GM19025 (cell line): ENCODE data around the gene DDX23.
"Not testable (repeated sequence)": the region's sequence is repeated elsewhere in the genome, so short reads cannot be mapped to it uniquely, and the experiment has no call there.

Experiments
- ATAC-seq: cut with Tn5 transposase; IDR thresholded peaks from one replicate; pipeline ENCODE4 v1.9.1; 2021; ENCODE audit warnings: mild to moderate bottlenecking, low read depth, moderate library complexity; ENCODE audit not compliant: unreplicated experiment

DDX23 gene

DNA sequence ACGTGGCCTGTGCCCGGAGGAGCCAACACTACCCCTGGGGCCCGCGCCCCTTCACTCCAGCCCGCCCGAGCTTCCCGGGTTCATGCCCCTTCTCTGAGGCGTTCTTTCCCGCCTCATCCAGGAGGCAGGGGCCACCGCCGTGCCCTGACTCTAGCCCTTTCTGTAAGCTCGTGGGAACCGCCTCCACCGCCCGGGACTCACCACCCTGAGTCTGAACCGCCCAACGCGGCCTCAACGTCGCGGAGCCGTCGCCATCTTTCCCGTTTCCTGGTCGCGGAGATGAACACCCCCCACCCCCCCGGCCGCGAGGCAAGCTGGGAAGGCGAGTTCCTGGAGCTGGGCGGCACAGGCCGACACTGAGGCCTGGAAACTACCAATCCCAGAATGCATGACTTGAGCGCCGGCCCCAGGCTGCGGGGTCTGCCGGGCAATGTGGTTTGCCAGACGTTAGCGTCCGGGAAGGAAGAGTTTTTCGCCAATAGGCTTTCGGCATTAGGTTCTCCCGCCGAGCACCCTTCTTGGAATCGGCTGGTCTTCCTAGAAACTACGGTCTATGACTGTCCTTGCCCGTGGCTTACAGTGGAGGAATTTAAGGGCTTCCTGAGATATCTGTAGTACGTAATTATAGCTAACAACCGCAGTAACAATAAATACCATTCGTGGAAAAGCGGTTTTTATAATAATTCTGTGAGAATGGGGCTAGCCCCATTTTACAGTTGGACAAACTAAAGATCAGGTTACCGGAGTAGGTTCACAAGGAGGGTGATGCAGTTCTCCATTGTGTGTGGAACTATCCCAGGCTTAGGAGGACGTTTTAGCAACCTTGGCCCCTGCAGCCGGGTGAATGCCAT, at the start of gene DDX23:
Gene DDX23, minus strand, starts transcription at position 281 of the 851 bp plus-strand sequence. CDS start 6,381 bp downstream, outside the sequence.
- peak; percentile 89 for ATAC-seq

DNA sequence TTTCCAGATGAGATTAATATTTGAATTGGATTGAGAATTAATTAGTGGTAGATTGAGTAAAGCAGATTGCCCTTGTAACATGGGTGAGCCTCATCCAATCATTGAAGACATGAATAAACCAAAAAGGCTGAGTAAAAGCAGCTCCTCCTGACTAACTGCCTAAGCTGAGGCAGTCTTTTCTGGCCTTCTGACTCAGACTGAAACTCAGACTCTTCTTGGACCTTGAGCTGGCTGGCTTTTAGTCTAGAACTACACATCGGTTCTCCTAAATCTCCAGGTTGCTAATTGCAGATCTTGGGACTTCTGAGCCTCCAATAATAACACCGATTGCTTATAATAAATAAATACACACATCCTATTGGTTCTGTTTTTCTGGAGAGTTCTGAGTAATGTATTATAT, 49.3 kb upstream of the DDX23 start:
- peak; percentile 67 for ATAC-seq

DNA sequence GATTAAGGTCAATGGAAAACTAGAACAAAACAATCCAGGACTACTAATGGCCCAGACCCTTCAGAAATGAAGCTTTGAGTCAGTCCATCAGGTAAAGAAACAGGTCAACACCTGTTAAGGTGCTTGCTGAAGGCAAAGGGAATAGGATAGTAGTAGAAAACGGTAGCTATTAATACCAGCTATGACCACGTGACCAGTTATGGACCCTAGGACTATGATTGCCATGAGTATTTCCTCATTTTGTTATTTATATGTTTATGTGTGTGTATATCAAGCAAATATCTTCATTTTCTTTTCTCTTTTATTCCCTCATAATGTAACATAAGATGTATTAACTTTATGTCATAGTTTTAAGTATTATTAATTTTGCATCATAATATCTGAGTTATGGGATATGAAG, 47.7 kb upstream of the DDX23 start:
- no peak for ATAC-seq

GRCh38 chr12:48894271-48894670, 42.3 kb upstream of the DDX23 start:
- ATAC-seq = no peak

GRCh38 chr12:48890657-48891418, 38.9 kb upstream of the DDX23 start:
- peak; percentile 60 for ATAC-seq

- ATAC-seq = no peak
Measured at GRCh38 chr12:48889679-48890078, 37.7 kb upstream of the DDX23 start.

- ATAC-seq = no peak
Measured at GRCh38 chr12:48883305-48884161, 31.6 kb upstream of the DDX23 start.

- ATAC-seq = no peak
Measured at GRCh38 chr12:48882972-48883304, 31.0 kb upstream of the DDX23 start.

GRCh38 chr12:48882315-48882687, 30.3 kb upstream of the DDX23 start:
- no peak for ATAC-seq

DNA sequence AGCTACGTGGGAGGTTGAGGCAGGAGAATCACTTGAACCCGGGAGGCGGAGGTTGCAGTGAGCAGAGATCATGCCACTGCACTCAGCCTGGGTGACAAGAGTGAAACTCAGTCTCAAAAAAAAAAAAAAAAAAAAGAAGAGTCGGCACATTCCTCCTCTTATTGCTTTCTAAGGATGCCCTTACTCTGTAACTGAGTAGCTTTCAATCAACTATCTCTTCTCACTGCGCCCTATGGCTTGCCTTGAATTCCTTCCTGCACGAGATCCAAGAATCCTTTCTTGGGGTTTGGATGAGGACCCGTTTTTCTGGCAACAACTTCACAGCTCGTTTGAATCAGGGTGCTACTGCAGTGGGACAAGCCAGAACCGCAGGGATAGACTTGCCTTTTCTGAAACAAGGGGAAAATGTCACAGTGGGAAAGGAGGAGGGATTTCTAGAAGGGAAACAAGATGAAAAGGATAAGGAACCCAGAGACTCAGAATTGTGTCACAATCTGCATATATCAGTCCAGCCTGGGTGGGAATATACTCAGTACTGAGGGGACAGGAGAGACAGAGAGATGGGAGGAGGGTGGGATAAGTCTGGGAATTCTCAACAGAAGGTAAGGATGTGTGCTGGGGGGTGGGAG, 29.8 kb upstream of the DDX23 start:
- no peak for ATAC-seq

- no peak for ATAC-seq
Measured at GRCh38 chr12:48880647-48881046, 28.7 kb upstream of the DDX23 start.

GRCh38 chr12:48878548-48878947, 26.6 kb upstream of the DDX23 start:
- ATAC-seq = no peak

DNA sequence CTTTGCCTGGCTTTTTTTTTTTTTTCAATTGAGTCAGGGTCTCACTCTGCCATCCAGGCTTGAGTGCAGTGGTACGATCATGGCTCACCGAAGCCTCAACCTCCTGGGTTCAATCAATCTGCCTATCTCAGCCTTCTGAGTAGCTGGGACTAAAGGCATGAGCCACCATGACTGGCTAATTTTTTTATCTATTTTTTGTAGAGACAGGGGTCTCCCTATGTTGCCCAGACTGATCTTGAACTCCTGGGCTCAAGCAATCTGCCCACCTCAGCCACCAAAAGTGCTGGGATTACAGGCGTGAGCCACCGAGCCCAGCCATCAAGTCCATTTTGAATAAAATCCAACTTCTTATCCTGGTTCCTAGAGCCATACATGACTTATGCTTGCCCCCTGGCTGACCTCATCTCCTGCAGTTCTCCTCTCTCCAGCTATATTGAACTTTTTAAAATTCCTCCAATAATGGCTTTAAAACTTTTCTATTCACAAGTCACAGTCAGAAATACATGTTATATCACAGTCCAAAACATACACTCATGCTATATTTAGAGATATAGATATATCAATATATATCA, 24.1 kb upstream of the DDX23 start:
- no peak for ATAC-seq

DNA sequence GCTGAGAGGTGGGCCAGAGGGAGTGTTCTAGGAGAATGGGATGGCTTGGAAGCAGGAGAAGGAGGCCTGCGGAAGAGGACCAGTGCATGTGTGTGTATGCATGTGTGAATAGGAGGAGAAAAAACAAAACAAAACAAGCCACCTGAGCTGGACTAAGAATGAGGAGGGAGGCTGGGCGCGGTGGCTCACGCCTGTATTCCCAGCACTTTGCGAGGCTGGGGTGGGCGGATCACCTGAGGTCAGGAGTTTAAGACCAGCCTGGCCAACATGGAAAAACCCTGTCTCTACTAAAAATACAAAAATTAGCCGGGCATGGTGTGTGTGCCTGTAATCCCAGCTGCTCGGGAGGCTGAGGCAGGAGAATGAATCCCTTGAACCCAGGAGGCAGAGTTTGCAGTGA, 21.6 kb upstream of the DDX23 start:
- not testable (repeated sequence) for ATAC-seq

GRCh38 chr12:48873096-48873495, 21.1 kb upstream of the DDX23 start:
- ATAC-seq = no peak

- ATAC-seq = no peak
Measured at GRCh38 chr12:48869191-48869590, 17.2 kb upstream of the DDX23 start.

GRCh38 chr12:48868451-48868850, 16.5 kb upstream of the DDX23 start:
- no peak for ATAC-seq

DNA sequence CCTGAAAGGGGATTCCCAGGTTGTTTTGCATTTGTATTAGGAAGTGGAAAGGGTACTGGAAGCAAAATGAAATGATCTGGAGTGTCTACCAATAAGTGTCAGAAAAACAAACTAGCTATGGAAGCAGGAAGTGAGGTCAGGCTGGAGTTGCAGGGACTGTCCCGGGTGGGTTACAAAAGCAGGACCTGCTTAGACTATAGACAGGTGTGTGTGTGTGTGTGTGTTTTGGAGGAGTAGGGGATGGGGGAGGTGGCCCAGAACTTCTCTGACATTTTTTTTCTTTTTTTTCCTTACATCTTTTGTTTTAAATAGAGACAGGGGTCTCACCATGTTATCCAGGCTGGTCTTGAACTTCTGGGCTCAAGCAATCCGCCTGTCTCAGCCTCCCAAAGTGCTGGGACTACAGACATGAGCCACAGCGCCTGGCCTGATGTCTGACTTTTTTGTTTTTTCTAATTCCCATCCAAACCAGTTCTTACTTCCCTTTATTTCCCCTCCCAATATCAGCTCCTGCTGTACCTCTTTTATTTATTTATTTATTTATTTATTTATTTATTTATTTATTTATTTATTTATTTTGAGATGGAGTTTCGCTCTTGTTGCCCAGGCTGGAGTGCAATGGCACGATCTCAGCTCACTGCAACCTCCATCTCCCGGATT, 14.2 kb upstream of the DDX23 start:
- ATAC-seq = no peak

GRCh38 chr12:48865281-48866051, 13.5 kb upstream of the DDX23 start, which contains the start of gene RND1:
Gene RND1 (minus strand): TSS chr12:48865870. CDS start chr12:48865767, 103 bp downstream.
- ATAC-seq = peak; percentile 93
